HG03196 (cell line): ENCODE measurements around the gene PPP1R13B.

Experiments
- ATAC-seq: cut with Tn5 transposase; IDR thresholded peaks from one replicate; pipeline ENCODE4 v1.9.1; 2021; ENCODE audit not compliant: unreplicated experiment

The PPP1R13B gene

DNA sequence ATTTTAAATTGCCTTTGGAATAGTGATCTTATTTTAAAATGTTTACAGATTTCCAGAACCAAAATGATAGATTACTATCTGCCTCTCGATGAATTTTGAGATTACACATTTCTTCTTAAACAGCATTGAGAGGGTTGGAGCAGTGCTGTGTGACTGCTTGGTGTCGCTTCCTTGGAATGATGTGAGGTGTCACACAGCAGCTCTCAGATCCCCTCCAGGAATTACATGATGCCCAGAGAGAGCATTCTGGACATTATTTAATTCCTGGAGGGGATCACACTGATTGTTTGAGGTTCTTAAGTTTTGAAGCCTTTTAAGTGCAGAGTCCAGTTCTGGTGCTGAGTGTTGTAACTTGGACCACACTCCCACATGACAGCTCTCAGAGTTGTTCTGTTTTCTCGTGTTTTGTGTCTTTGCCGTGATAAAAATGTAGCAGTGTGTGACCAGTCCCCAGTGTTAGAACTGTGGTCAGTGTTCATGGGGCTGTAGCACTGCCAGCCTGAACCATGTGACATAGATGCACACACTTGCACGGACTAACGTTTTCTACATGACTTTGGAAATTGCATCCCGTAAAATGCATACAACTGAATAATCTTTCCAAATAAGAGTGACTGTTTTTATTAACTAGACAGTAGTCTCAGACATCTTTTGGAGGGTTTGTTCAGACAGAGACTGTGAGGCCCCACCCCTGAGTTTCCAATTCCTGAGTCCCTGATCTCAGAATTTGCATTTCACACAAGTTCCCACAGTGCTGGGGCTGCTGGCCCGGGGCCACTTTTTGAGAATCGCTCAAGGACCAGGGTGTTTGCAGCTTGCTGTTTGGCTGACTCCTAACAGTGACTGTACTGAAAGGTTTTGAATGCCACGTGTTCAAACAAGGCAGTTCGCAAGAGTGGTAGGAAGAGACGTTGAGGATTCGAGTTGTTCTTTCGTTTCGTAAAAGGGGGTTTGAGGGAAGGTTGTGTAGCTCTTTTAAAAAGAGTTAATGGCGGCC, 158.2 kb downstream of the PPP1R13B start:
- ATAC-seq: no peak

DNA sequence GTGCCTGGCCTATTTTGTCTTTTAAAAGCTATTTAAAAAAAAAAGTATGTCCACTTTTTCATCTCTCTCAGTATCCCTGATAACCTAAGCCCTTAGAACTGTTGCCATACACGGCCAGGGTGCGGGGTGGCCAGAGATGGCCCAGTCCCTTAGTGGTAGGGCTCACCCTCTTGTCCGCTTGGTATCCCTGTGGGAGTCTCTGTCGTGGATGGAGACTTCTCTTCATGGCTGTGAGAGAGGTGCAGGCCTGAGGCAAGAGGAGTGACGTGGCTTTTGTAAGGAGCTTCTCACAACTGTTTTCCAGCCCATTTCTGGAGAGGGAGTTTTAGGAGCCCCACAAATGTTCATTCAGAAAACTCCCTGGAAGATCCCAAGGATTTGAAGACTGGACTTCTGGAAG, 158.9 kb downstream of the PPP1R13B start:
- no peak for ATAC-seq

DNA sequence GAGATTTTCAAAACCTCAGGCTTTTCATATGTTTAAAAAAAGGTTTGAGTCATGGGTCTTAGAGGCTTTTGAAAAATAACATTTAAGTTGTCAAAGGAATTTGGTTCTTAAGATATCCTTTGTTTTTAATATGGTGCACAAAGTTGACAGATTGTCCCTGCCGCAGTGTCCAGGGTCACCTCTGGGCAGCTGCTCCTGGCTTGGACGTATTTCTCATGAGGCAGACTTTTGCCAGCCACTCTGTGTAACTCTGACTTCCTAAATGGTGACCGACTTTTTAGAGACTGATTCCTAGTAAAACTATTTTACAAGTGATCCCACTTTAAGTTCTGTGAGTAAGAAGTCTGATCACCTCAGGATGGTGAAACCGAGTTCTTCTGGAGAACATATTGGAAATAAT, 159.7 kb downstream of the PPP1R13B start:
- no peak for ATAC-seq

DNA sequence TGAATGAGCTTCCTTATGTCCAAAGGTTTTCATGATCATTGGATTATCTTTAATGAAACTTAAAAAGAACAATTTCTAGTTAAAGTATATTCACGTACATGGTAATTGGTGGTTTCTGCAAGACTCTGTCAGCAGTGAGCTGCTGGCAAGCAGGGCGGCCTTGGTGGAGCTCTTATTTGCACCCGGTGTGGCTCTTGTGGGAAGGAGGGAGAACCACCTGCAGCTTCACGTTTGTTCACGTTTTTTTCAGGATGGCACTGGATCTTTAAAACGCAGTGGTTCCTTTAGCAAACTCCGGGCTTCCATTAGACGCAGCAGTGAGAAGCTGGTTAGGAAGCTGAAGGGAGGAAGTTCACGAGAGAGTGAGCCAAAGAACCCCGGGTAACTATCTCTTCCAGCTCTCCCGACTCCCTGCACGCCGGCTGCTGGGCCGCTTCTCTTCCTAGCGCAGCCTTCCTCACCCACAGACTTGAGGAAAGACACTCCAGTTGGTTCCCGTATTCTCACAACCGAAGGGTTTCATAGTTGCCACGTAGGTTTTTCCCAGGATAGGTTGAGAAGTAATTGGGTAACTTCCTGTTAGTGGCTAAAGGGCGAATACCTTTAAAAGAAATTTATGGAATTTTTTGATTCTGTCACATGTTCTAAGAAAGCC, 160.4 kb downstream of the PPP1R13B start:
- no peak for ATAC-seq

DNA sequence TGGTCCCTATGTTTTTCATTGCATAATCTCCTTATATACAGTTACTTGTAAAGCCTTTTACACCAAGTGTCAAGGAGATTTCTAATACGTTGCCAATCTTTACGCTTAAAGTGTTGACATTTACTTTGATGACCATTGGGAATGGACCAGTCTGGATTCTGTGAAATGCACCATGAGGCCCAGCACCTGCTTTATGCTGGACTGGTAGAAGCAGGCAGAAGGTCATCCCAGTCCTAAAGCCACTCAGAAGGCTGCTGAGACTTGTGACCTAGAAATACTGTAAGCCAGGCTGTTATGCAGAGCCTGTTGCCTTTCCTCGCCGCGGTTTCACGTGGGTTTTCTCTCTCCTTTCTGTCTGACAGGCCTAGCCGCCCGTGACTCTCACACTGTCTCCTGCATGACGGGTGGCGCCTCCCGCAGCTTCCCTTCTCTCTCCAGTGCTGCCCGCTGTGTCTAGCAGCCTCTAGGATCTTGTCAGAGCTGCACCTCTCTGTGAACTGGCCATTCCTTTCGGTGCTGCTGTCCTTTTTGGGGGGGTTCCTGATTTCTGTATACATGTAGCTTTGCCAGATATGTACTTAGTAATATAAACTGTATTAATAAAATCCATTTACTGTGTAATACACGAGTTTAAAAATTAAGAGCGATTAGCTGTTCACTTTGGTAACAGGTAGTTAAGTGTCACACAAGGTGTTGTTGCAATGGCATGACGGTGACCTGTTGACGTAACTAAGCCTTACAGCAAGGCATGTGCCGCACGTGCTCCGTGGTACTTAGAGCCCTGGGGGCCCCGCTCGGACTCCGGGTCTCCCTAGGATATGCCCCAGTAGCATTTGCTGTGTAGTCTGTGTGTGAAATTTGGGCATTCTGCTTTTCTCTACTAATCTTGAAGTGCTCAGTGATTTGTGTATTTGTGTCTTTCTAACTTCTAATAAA, 161.8 kb downstream of the PPP1R13B start:
- ATAC-seq: no peak

DNA sequence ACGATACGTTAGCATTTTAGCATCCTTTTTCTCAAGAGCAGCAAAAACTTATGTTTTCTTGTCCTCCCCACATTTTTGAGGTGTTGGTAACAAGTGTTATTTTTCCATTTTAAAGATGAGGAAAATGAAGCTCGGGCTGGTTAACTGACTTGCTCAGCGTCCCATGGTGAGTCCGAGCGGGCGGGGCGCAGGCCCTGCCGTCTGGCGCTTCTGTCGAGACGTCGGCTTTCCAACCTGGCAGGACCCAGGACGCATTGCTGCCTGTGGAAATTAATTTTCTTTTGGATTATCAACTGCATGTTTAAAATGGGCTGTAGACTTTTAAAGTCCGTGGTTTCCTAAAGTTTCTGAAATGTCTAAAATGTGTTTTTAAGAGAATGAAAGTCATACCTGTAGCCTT, 162.5 kb downstream of the PPP1R13B start:
- no peak for ATAC-seq

DNA sequence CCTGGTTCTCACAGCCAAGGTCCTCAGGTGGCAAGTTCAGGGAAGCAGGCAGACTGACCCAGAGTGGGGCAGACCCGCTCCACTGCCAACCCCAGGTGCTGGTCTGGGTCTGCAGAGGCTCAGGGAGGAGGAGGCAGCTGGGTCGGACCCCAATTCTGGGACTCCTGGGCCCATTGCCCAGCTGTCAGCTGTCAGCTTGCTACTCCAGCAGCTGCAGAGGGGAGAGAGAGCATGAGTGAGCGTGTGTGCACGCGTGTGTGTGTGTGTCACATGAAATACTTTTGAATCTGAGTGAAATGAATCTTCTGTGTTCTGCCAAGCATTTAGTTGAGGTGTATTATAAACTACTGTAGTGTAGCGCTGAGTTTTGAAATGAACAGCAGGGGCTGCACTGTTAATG, 162.9 kb downstream of the PPP1R13B start:
- no peak for ATAC-seq
